ENCODE measurements around the gene TEX54. TPM values are rescaled to one million over a fixed set of nuclear protein-coding genes. Genes with fewer than 3 reads are reported as not detected.
"Not testable (repeated sequence)": the region's sequence is repeated elsewhere in the genome, so short reads cannot be mapped to it uniquely, and the experiment has no call there.

TEX54 gene
- total and polyA plus RNA-seq, 4 experiments from 2014 or later = 1.3 to 1.9 TPM; not detected in 2

DNA sequence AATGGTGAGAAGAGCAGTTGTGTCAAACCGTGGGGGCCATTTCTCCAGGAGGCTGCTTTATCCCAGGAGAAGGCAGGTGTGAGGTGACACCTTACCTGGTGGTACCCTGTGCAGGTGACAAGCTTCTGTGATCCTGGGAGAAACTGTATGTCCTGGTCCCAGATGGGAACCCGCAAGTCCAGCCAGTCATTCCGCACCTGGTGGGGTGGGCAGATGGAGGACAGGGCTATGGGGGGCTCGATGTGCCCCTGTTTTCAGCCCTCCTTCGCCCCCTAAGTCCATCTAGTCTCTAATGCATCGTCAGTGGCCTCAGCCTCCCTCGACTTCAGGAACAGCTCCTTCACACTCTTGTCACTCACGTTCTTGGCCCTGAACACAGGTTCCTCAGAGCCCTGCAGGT, 2.7 kb upstream of the TEX54 start:
- ChIA-PET CTCF (ENCODE audit: partially characterized antibody) (no interaction called here), POLR2A (ENCODE audit: partially characterized antibody) (interaction anchor here (0.8 to 13.8 kb wide), 5 partner anchors 9 to 244 kb away, joined by 3 to 801 read pairs (median 3); partner anchors contain the start of genes NXF1, TMEM179B, TMEM223 and TUT1)
- peaks cover 0 to 2% (median 0%) of the 10 kb centered on the region in 8 donors for H3K9me3 Mint-ChIP-seq
- Histone ChIP-seq H3K9me3 (ENCODE audit: control insufficient read depth in 1 of 2, low read length in 2 of 2) (no peaks in the 10 kb centered on the region), H3K27ac (ENCODE audit: low read depth, low read length) (no peak overlapping the region), H3K4me1 (ENCODE audit: insufficient read depth, low read length) (peaks cover 39% of the 10 kb centered on the region), H3K27me3 (ENCODE audit: insufficient read depth, low read length) (no peaks in the 10 kb centered on the region), H3K4me3 (ENCODE audit: low read length in 2 of 2) (no peak overlapping the region), H3K36me3 (ENCODE audit: insufficient read depth, low read length) (peaks cover 24% of the 10 kb centered on the region)
- H3K4me1 Mint-ChIP-seq = peaks cover 23 to 66% (median 44%) of the 10 kb centered on the region in 4 donors
- peaks cover 15 to 56% of the 10 kb centered on the region in 2 donors for H3K36me3 Mint-ChIP-seq
- intact Hi-C loops (cut with micrococcal nuclease) = no loop called here
- peak overlapping the region in 4 of 7 donors; percentile 17 to 79 (median 38) for H3K27ac Mint-ChIP-seq
- H3K27me3 Mint-ChIP-seq = no peaks in the 10 kb centered on the region
- peak overlapping the region in 1 of 8 donors; percentile 32 for H3K4me3 Mint-ChIP-seq
- no peak for DNase-seq

DNA sequence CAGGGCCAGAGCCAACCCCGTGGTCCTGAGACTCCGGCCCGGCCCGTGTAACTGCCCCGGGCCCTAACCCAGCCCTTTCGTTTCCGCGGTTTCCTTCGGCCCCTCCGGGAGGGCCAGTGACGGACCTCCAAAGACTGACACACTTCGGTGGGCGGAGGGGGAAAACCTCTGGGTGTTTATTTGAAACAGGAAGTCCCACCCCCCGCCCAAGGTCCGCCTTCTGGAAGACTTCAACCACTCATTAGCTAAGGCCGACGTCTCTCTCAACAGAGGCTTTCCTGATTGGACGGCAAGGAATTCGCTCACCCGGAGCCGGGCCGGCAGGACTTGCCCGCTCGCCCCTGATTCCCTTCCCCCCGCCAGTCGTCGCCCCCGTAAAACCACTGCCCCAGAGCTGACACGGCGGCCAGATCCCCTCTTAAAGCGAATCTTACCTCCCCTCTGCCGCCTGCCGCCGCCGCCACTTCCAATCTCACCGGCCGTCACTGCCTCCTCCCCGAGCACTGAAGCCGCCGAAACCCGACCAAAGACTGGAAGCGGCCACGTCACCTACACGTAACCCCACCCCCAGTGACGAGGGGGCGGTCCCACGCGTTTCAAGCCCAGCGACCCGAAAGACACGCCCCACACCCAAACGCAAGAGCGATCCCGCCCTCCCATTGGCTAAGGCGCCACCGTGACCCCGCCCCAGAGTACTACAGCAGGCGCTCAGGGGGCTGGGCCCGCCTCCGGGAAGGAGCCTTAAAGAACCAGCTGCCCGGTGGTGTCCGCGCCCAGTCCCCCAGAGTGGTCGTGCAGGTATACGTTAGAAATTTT, 913 bp downstream of the TEX54 start, which contains the start of gene STX5:
Gene STX5, minus strand, starts transcription at position 532 of the 816 bp plus-strand sequence. CDS start 808 bp downstream, outside the sequence.
- ChIA-PET CTCF (ENCODE audit: partially characterized antibody) (interaction anchor here (2.2 kb wide), 1 partner anchor 45 kb away, joined by 11 read pairs; the partner anchor contains the start of gene TMEM179B), POLR2A (ENCODE audit: partially characterized antibody) (interaction anchor here (0.6 to 13.8 kb wide), 29 partner anchors 8 to 1486 kb away, joined by 3 to 801 read pairs (median 6); partner anchors contain the start of genes C11orf98, CSKMT, EEF1G and EML3)
- H3K36me3 Mint-ChIP-seq = peaks cover 17 to 57% of the 10 kb centered on the region in 2 donors
- peaks cover 21 to 59% (median 41%) of the 10 kb centered on the region in 4 donors for H3K4me1 Mint-ChIP-seq
- no peaks in the 10 kb centered on the region for H3K9me3 Mint-ChIP-seq
- Histone ChIP-seq H3K4me3 (ENCODE audit: low read length in 2 of 2) (peak within 1 kb of the TSS; percentile 82 to 85), H3K27ac (ENCODE audit: low read depth, low read length) (peak within 1 kb of the TSS; percentile 97), H3K36me3 (ENCODE audit: insufficient read depth, low read length) (peaks cover 34% of the 10 kb centered on the region), H3K4me1 (ENCODE audit: insufficient read depth, low read length) (peaks cover 30% of the 10 kb centered on the region), H3K9me3 (ENCODE audit: control insufficient read depth in 1 of 2, low read length in 2 of 2) (no peaks in the 10 kb centered on the region), H3K27me3 (ENCODE audit: insufficient read depth, low read length) (no peaks in the 10 kb centered on the region)
- H3K4me3 Mint-ChIP-seq = peak within 1 kb of the TSS; percentile 94 to 100 (median 98)
- peak within 1 kb of the TSS; percentile 94 to 100 (median 99) for H3K27ac Mint-ChIP-seq
- no peaks in the 10 kb centered on the region for H3K27me3 Mint-ChIP-seq
- peak; percentile 99 to 100 (median 100) for DNase-seq
- intact Hi-C loops (cut with micrococcal nuclease) = loop anchor here (1.0 to 2.0 kb wide), 9 partner anchors 8 to 232 kb away; partner anchors contain the start of genes NXF1, TMEM179B, TTC9C and WDR74

- H3K4me3 Mint-ChIP-seq = peak overlapping the region; percentile 94 to 100 (median 98)
- Histone ChIP-seq H3K27me3 (ENCODE audit: insufficient read depth, low read length) (no peaks in the 10 kb centered on the region), H3K4me3 (ENCODE audit: low read length in 2 of 2) (peak overlapping the region; percentile 81 to 82), H3K9me3 (ENCODE audit: control insufficient read depth in 1 of 2, low read length in 2 of 2) (no peaks in the 10 kb centered on the region), H3K4me1 (ENCODE audit: insufficient read depth, low read length) (peaks cover 30% of the 10 kb centered on the region), H3K27ac (ENCODE audit: low read depth, low read length) (peak overlapping the region; percentile 97), H3K36me3 (ENCODE audit: insufficient read depth, low read length) (peaks cover 30% of the 10 kb centered on the region)
- ChIA-PET POLR2A (ENCODE audit: partially characterized antibody) (interaction anchor here (0.8 to 13.8 kb wide), 27 partner anchors 9 to 1487 kb away, joined by 3 to 801 read pairs (median 8); partner anchors contain the start of genes C11orf98, CSKMT, GANAB and HNRNPUL2), CTCF (ENCODE audit: partially characterized antibody) (interaction anchor here (0.7 to 2.2 kb wide), 2 partner anchors 44 to 45 kb away, joined by 4 to 11 read pairs; partner anchors contain the start of gene TMEM179B)
- peaks cover 21 to 54% (median 39%) of the 10 kb centered on the region in 4 donors for H3K4me1 Mint-ChIP-seq
- peaks cover 14 to 51% of the 10 kb centered on the region in 2 donors for H3K36me3 Mint-ChIP-seq
- DNase-seq = no peak
- no peaks in the 10 kb centered on the region for H3K27me3 Mint-ChIP-seq
- H3K9me3 Mint-ChIP-seq = no peaks in the 10 kb centered on the region
- H3K27ac Mint-ChIP-seq = peak overlapping the region; percentile 94 to 100 (median 99)
- intact Hi-C loops (cut with micrococcal nuclease) = loop anchor here (1.0 kb wide), 2 partner anchors 8 to 78 kb away; partner anchors contain the start of gene WDR74
These were observed 1.6 kb downstream of the TEX54 start for GRCh38 chr11:62830904-62831519.

- Mint-ChIP-seq H3K4me1 (peaks cover 16 to 40% (median 28%) of the 10 kb centered on the region in 4 donors), H3K36me3 (peaks cover 28 to 56% of the 10 kb centered on the region in 2 donors)
- ChIA-PET CTCF (ENCODE audit: partially characterized antibody) (interaction anchor here (1.0 kb wide), 1 partner anchor 42 kb away, joined by 5 read pairs; no protein-coding TSS in a partner anchor), POLR2A (ENCODE audit: partially characterized antibody) (interaction anchor here (1.3 to 4.4 kb wide), 7 partner anchors 12 to 34 kb away, joined by 3 to 22 read pairs (median 6); partner anchors contain the start of genes NXF1 and WDR74)
- peaks cover 23% of the 10 kb centered on the region for H3K4me1 ChIP-seq (ENCODE audit: insufficient read depth, low read length)
- H3K4me3 Mint-ChIP-seq; H3K4me3 ChIP-seq (ENCODE audit: low read length in 2 of 2); DNase-seq; H3K27ac Mint-ChIP-seq; H3K9me3 Mint-ChIP-seq; H3K9me3 ChIP-seq (ENCODE audit: control insufficient read depth in 1 of 2, low read length in 2 of 2); H3K27me3 ChIP-seq (ENCODE audit: insufficient read depth, low read length); H3K27me3 Mint-ChIP-seq; intact Hi-C loops (cut with micrococcal nuclease); H3K27ac ChIP-seq (ENCODE audit: low read depth, low read length): not testable (repeated sequence)
- peaks cover 41% of the 10 kb centered on the region for H3K36me3 ChIP-seq (ENCODE audit: insufficient read depth, low read length)
These were observed 4.5 kb downstream of the TEX54 start for GRCh38 chr11:62828130-62828529.

GRCh38 chr11:62823677-62824076, 9.0 kb downstream of the TEX54 start:
- Histone ChIP-seq H3K36me3 (ENCODE audit: insufficient read depth, low read length) (peaks cover 61% of the 10 kb centered on the region), H3K4me3 (ENCODE audit: low read length in 2 of 2) (no peak overlapping the region), H3K27me3 (ENCODE audit: insufficient read depth, low read length) (no peaks in the 10 kb centered on the region), H3K9me3 (ENCODE audit: control insufficient read depth in 1 of 2, low read length in 2 of 2) (no peaks in the 10 kb centered on the region), H3K4me1 (ENCODE audit: insufficient read depth, low read length) (no peaks in the 10 kb centered on the region), H3K27ac (ENCODE audit: low read depth, low read length) (no peak overlapping the region)
- peaks cover 3 to 12% (median 9%) of the 10 kb centered on the region in 4 donors for H3K4me1 Mint-ChIP-seq
- H3K4me3 Mint-ChIP-seq = no peak overlapping the region
- POLR2A ChIA-PET (ENCODE audit: partially characterized antibody) = interaction anchor here (1.2 to 1.9 kb wide), 3 partner anchors 9 to 32 kb away, joined by 4 to 14 read pairs (median 6); partner anchors contain the start of genes STX5, TEX54 and WDR74
- intact Hi-C loops (cut with micrococcal nuclease) = no loop called here
- no peaks in the 10 kb centered on the region for H3K9me3 Mint-ChIP-seq
- DNase-seq = no peak
- CTCF ChIA-PET (ENCODE audit: partially characterized antibody) = interaction anchor here (1.2 kb wide), 1 partner anchor 38 kb away, joined by 6 read pairs; no protein-coding TSS in a partner anchor
- peak overlapping the region in 2 of 7 donors; percentile 36 to 70 for H3K27ac Mint-ChIP-seq
- no peaks in the 10 kb centered on the region for H3K27me3 Mint-ChIP-seq
- peaks cover 49 to 65% of the 10 kb centered on the region in 2 donors for H3K36me3 Mint-ChIP-seq

DNA sequence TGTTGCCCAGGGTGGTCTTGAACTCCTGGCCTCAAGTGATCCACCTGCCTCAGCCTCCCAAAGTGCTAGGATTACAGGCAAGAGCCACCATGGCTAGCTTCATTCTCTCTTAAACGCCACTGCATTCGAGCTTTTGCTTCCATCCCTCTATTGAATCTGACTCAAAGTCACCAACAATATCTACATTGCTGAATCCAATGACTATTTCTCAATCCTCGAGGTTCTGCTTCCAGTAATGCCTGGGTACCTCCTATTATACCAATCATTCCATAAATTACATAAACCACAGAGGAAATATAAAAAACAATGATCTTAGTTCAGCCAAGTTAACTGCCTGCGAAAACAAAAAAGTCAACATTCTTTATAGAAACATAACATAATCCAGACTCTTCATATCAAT, 15.5 kb downstream of the TEX54 start:
- no peak for DNase-seq
- peaks cover 0 to 3% (median 0%) of the 10 kb centered on the region in 4 donors for H3K4me1 Mint-ChIP-seq
- H3K27me3 Mint-ChIP-seq = no peaks in the 10 kb centered on the region
- H3K9me3 ChIP-seq (ENCODE audit: control insufficient read depth in 1 of 2, low read length in 2 of 2) = no peaks in the 10 kb centered on the region
- no peaks in the 10 kb centered on the region for H3K27me3 ChIP-seq (ENCODE audit: insufficient read depth, low read length)
- H3K36me3 Mint-ChIP-seq = peaks cover 17 to 31% of the 10 kb centered on the region in 2 donors
- POLR2A ChIA-PET (ENCODE audit: partially characterized antibody) = interaction anchor here (1.2 to 4.6 kb wide), 7 partner anchors 10 to 38 kb away, joined by 3 to 18 read pairs (median 5); partner anchors contain the start of genes NXF1, TMEM179B and WDR74
- H3K36me3 ChIP-seq (ENCODE audit: insufficient read depth, low read length) = peaks cover 10% of the 10 kb centered on the region
- no peak overlapping the region for H3K27ac Mint-ChIP-seq
- intact Hi-C loops (cut with micrococcal nuclease) = no loop called here
- H3K4me3 ChIP-seq (ENCODE audit: low read length in 2 of 2) = no peak overlapping the region
- H3K4me1 ChIP-seq (ENCODE audit: insufficient read depth, low read length) = no peaks in the 10 kb centered on the region
- H3K9me3 Mint-ChIP-seq = no peaks in the 10 kb centered on the region
- H3K4me3 Mint-ChIP-seq = no peak overlapping the region
- CTCF ChIA-PET (ENCODE audit: partially characterized antibody) = interaction anchor here (1.1 kb wide), 1 partner anchor 44 kb away, joined by 5 read pairs; no protein-coding TSS in a partner anchor
- no peak overlapping the region for H3K27ac ChIP-seq (ENCODE audit: low read depth, low read length)
